ENCODE results near the gene NPAS3.

- TF ChIP-seq POLR2A (IDR thresholded peaks at IDR 0.05) (no peak), CTCF (IDR thresholded peaks at IDR 0.05) (no peak), POLR2AphosphoS5 (IDR thresholded peaks at IDR 0.05) (no peak), EP300 (IDR thresholded peaks at IDR 0.05) (no peak)
These were observed 908.4 kb downstream of the NPAS3 start for GRCh38 chr14:33847066-33847465.

Data from sigmoid colon (tissue), 4 donors.